ENCODE data around the gene BLOC1S1. TPM values are rescaled to one million over a fixed set of nuclear protein-coding genes. Genes with fewer than 3 reads are reported as not detected.
A peak's percentile ranks its signal among the peaks of the same experiment; 100 is the strongest.

BLOC1S1 gene
- total and polyA plus RNA-seq, 9 of the 15 experiments (the other 6 are each of a cell fraction or from before 2014, with no cell fraction given): 75.2 to 161 (median 98.8) TPM

GRCh38 chr12:55733858-55734257 lies 18.0 kb downstream of the BLOC1S1 start:
- Histone ChIP-seq H3K4me1 (replicated peaks in 1 of 2; ENCODE audit: control insufficient read depth in 2 of 2, insufficient read depth in 2 of 2, low read length in 2 of 2) (peaks cover 26 to 33% of the 10 kb centered on the region in 2 experiments), H3K79me2 (ENCODE audit: control insufficient read depth, insufficient read depth, low read length) (peaks cover 4% of the 10 kb centered on the region; the same call in 1 of the 3 replicates), H3K36me3 (ENCODE audit: control insufficient read depth, insufficient read depth, low read length) (no peaks in the 10 kb centered on the region), H3K9ac (ENCODE audit: insufficient read depth in 1 of 2, low read depth in 2 of 2, low read length in 2 of 2) (no peak overlapping the region), H3K4me3 (no peak overlapping the region), H4K20me1 (replicated peaks; ENCODE audit: control insufficient read depth, insufficient read depth, low read length) (no peaks in the 10 kb centered on the region), H3K9me1 (ENCODE audit: control insufficient read depth, insufficient read depth, low read length) (no peaks in the 10 kb centered on the region), H3K4me2 (ENCODE audit: insufficient read depth, low read length) (no peak overlapping the region), H3K9me3 (replicated peaks; ENCODE audit: control insufficient read depth, insufficient read depth, low read depth, low read length) (no peaks in the 10 kb centered on the region), H2AFZ (ENCODE audit: low read depth, low read length) (no peak overlapping the region), H3K27me3 (ENCODE audit: control insufficient read depth in 2 of 2, insufficient read depth in 2 of 2, low read length in 2 of 2) (no peaks in the 10 kb centered on the region), H3K27ac (ENCODE audit: extremely low read depth, low read depth, low read length) (no peak overlapping the region)
- intact Hi-C loops (cut with micrococcal nuclease): no loop called here
- ChIA-PET CTCF (ENCODE audit: low intra/inter-chr PET ratio) (no interaction called here), POLR2A (interaction anchor here (0.6 to 1.0 kb wide), 3 partner anchors 9 to 240 kb away, joined by 3 to 4 read pairs (median 3); partner anchors contain the start of gene RAB5B)
- DNase-seq (ENCODE audit: extremely low read depth in 1 of 4, low spot score in 3 of 4) (no peak), ATAC-seq (no peak), FAIRE-seq (no peak)
- TF ChIP-seq PHF8 (IDR thresholded peaks at IDR 0.05; ENCODE audit: borderline replicate concordance, low read length) (no peak), CREB3 (tag; conservative IDR thresholded peaks at IDR 0.05; ENCODE audit: low read depth) (no peak), TAL1 (IDR thresholded peaks at IDR 0.05) (no peak), MEF2D (tag; conservative IDR thresholded peaks at IDR 0.05; ENCODE audit: low read depth) (no peak), CBFA2T3 (IDR thresholded peaks at IDR 0.05) (peak; percentile 6; the same call in 1 of the 2 replicates), STAT5A (IDR thresholded peaks at IDR 0.05; ENCODE audit: borderline replicate concordance, low read length) (peak; percentile 20; the same call in 1 of the 2 replicates), FOXJ2 (tag; IDR thresholded peaks at IDR 0.05) (no peak), NR2F6 (CRISPR knock-in tag; IDR thresholded peaks at IDR 0.05) (no peak), BCLAF1 (IDR thresholded peaks at IDR 0.05; ENCODE audit: borderline replicate concordance in 1 of 2, control insufficient read depth in 1 of 2, low read depth in 2 of 2, low read length in 1 of 2) (no peak), HNRNPUL1 (IDR thresholded peaks at IDR 0.05; ENCODE audit: low read length) (no peak), ZSCAN29 (IDR thresholded peaks at IDR 0.05) (no peak), SIN3B (IDR thresholded peaks at IDR 0.05; ENCODE audit: low read depth) (no peak), C11orf30 (IDR thresholded peaks at IDR 0.05; ENCODE audit: low read depth) (no peak), FOXO4 (CRISPR knock-in tag; IDR thresholded peaks at IDR 0.05) (no peak), PKNOX1 (IDR thresholded peaks at IDR 0.05) (no peak), HMGXB4 (CRISPR knock-in tag; IDR thresholded peaks at IDR 0.05) (no peak)
- no TSS peak for BruUV-seq (replicated peaks)
- in situ Hi-C loops (cut with MboI): no loop called here
- 44% methylated on average over 2 of the region's 2 CpGs for WGBS (ENCODE audit: insufficient coverage, low coverage, missing lambda C conversion rate)
